Measurements from ENCODE around the gene PHOSPHO1.
A peak's percentile ranks its signal among the peaks of the same experiment; 100 is the strongest.

Gene PHOSPHO1

GRCh38 chr17:49224198-49224996 lies 6.2 kb downstream of the PHOSPHO1 start:
- DNase-seq (ENCODE audit: low read depth), result no peak
- TF ChIP-seq CTCF (conservative IDR thresholded peaks at IDR 0.05; ENCODE audit: low read length), result no peak
- no peak overlapping the region for H3K4me3 ChIP-seq (ENCODE audit: low read length)

GRCh38 chr17:49223517-49224197 lies 6.9 kb downstream of the PHOSPHO1 start:
- no peak for DNase-seq (ENCODE audit: low read depth)
- peak; percentile 82 for TF ChIP-seq CTCF (conservative IDR thresholded peaks at IDR 0.05; ENCODE audit: low read length)

GRCh38 chr17:49223168-49223516 lies 7.4 kb downstream of the PHOSPHO1 start:
- TF ChIP-seq CTCF (conservative IDR thresholded peaks at IDR 0.05; ENCODE audit: low read length), result no peak
- no peak overlapping the region for H3K4me3 ChIP-seq (ENCODE audit: low read length)
- DNase-seq (ENCODE audit: low read depth), result no peak

More at GRCh38 chr17:49223517-49224197, 6.9 kb downstream of the PHOSPHO1 start:
- no peak overlapping the region for H3K4me3 ChIP-seq (ENCODE audit: low read length)

- no peak overlapping the region for H3K4me3 ChIP-seq (ENCODE audit: low read length)
- TF ChIP-seq CTCF (conservative IDR thresholded peaks at IDR 0.05; ENCODE audit: low read length), result no peak
- DNase-seq (ENCODE audit: low read depth), result no peak
Measured at GRCh38 chr17:49219987-49220386, 10.6 kb downstream of the PHOSPHO1 start.

GRCh38 chr17:49218941-49219913 lies 11.4 kb downstream of the PHOSPHO1 start:
- no peak for DNase-seq (ENCODE audit: low read depth)
- TF ChIP-seq CTCF (conservative IDR thresholded peaks at IDR 0.05; ENCODE audit: low read length), result peak; percentile 9; the same call in 1 of the 2 replicates

GRCh38 chr17:49217651-49218413 lies 12.8 kb downstream of the PHOSPHO1 start:
- TF ChIP-seq CTCF (conservative IDR thresholded peaks at IDR 0.05; ENCODE audit: low read length), result no peak
- no peak overlapping the region for H3K4me3 ChIP-seq (ENCODE audit: low read length)
- no peak for DNase-seq (ENCODE audit: low read depth)

More at GRCh38 chr17:49218941-49219913, 11.4 kb downstream of the PHOSPHO1 start:
- no peak overlapping the region for H3K4me3 ChIP-seq (ENCODE audit: low read length)
